NCI-H748 treated with DMSO at 0.1 percent for 48 hours (cell line): Measurements from ENCODE around the gene TGFBR2.

ENCODE experiments used
- DNase-seq: peaks from one replicate; lab custom pipeline; 2025; lab: John Stamatoyannopoulos, UW

The TGFBR2 gene

GRCh38 chr3:30719536-30719935 lies 113.1 kb downstream of the TGFBR2 start:
- DNase-seq: no peak

GRCh38 chr3:30720586-30721313 lies 114.3 kb downstream of the TGFBR2 start:
- DNase-seq: no peak

DNA sequence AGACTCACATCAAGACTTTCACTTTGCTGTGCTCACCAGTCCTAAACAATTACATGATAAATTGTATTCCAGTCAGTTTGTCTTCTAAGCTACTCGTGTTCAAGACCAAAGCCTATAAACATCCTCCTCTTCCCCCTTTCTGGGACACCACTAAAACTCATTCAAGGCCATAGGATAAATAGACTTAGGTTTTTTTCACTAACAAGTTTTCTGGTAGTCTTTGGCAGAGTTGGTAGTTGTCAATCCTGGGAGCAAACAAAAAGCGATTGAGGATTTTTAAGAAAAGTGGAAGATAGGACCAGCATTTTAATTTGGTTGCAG lies 114.9 kb downstream of the TGFBR2 start:
- no peak for DNase-seq

DNA sequence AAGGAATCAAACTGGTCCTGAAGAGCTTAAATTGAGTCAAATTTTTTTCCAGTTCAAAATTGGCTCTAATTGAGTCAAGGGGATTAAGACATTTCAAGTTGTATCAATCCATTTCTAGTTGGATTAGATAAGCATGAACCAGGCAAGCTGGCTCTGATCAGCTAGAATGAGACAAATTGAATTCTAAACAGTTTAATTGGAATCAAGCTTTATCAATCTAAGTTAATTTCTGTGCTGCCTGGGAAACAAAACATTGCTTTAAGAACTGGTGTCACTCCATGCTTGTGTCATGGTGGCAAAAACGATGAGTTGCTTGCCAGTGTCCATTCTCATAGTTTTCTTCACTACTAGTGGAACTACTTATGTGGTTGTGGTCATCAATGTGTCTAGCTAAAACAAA lies 116.8 kb downstream of the TGFBR2 start:
- no peak for DNase-seq

DNA sequence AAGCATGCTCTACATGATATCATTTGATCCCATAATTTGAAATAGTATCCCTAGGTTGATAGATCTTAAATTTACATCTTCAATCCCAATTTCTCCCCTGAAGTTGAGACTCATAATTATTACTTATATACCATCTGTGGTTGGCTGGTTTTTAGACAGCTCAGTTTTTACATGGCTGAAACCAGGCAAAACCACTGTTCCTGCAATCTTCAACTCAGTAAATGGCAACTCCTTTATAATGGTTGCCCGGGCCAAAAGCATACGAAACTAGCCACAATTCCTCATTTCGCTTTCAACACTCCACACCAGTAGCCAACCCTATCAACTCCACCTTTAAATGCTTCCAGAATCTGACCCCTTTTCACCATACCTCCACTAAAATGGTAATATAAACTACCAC lies 118.5 kb downstream of the TGFBR2 start:
- no peak for DNase-seq

DNA sequence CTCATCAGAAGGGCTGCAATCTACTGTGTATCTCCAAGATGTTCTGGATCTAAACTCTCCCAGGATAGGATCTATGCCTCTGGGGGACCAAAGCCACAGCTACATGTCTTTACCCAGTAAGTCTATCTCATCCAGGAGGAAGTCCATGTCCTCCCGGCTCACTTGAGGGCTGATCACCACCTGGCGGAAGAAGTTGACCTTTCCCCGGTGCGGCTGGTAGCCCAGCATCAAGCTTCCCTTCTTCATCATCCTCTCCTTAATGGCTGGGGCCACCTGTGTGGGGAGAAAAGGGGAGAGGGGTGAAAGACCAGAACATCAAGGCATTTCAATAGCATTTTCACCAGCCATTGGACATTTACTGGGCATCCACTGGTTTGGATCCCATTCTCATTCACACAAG lies 121.7 kb downstream of the TGFBR2 start:
- DNase-seq: no peak

- DNase-seq: no peak
Measured at GRCh38 chr3:30729512-30729911, 123.1 kb downstream of the TGFBR2 start.

GRCh38 chr3:30729936-30730335 lies 123.5 kb downstream of the TGFBR2 start:
- no peak for DNase-seq

GRCh38 chr3:30730967-30731366 lies 124.6 kb downstream of the TGFBR2 start:
- no peak for DNase-seq

DNA sequence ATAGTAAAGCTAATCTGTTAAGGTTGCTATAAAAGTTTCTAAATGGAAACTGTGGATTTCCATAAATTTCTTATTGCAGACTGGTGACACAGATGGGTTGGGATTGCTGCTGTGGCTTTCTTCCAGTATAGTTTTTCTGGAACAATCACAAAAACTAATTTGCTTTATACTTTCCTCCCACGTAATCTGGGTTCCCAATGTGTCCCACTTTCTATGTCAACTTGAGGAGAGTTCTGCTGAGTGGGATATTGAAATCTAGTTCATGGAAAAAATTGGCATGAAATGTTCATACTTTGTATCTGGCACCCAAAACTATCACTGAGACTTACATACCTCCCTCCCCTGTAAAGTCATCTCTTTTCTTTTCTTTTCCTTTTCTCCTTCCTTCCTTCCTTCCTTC lies 126.8 kb downstream of the TGFBR2 start:
- no peak for DNase-seq

GRCh38 chr3:30733696-30734095 lies 127.3 kb downstream of the TGFBR2 start:
- DNase-seq: no peak

DNA sequence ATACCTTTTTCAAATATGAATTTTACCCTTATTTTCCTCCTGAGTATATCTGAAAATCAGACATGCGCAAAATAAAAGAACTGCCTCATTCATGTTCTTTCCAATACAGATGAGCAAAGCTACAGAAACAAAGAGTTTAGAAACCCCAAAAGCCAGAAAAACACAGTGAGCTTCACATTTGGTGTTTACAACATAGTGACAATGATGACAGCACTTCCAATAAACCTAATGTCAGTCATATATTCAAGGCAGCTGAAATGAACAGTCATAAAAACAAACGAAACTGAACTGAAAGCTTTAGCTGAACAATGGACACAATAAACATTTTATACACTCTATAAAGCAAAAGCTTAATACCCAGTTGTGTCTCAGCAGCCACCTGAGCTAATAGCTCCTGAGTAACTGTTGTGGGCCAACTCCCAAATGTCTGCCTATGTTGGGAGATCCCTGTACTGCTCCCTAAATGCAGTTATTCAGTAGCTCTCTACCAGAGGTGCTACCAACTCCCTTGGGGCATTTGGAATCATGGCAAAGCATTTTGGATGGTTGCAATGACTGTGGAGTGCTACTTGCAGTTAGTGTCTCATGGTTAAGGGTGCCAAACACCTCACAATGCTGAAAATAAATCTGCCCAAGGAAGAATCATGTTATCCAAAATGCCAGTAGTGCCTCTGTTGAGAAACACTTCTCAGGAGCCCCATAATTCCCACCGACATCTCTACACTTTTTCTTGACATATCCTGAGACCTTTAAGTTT lies 131.5 kb downstream of the TGFBR2 start:
- DNase-seq: no peak

- no peak for DNase-seq
Measured at GRCh38 chr3:30738605-30739004, 132.2 kb downstream of the TGFBR2 start.

- no peak for DNase-seq
Measured at GRCh38 chr3:30741889-30742288, 135.5 kb downstream of the TGFBR2 start.

DNA sequence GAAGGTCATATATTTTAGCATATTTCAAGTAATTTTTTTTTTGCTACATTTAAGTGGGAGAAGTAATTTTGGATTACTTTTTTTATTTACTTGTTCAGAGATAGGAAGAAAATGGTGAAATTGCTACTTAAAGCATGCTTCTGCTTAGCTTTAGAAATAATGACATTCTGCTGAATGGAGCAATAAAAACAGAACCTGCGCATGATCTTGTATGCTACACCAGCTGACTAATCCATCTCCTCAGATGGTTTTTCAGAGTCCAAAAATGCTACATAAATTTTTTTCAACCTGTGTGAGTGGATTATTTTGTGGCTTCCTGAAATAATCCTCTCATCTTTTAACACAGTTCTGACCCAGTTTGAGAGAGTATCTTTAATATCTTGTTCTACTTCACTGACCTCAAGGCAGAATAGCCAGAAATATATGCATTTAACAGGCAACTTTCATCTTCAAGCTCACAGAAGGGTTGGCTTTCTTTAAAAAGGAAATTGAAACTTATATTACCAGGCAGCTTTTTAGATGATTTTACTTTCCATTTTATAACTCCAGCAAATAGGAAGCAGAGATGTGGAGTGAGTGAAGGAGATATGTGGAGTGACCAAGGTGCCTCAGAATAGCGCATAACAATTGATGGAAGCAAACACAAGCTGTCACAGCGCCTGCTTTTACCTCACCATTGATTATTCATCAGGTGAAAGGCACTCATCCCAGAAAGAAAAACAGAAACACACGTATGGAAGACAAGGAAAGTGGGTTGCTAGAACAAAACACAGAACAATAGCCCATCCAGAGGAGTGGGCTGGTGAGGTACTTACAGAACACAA lies 136.6 kb downstream of the TGFBR2 start:
- no peak for DNase-seq
